Mammary epithelial cell (primary cell): ENCODE results near the gene CAPRIN2.

Experiments used
- CTCF ChIP-seq, 2 donors: IDR thresholded peaks in 1 of 2; conservative IDR thresholded peaks in 1 of 2; 2 replicates each; pipeline ENCODE4 v1.5.1; 2011 to 2012; ENCODE audit warnings: inconsistent platforms in 2 of 2, low read length in 2 of 2, mild to moderate bottlenecking in 2 of 2, control low read depth in 1 of 2, low read depth in 1 of 2; ENCODE audit not compliant: insufficient read depth in 1 of 2; ENCODE audit errors: extremely low read depth in 1 of 2
- EZH2 ChIP-seq: IDR thresholded peaks from 2 replicates; pipeline ENCODE4 v1.6.1; 2012; ENCODE audit warnings: low read length, inconsistent platforms, borderline replicate concordance

- no peak for TF ChIP-seq CTCF (conservative IDR thresholded peaks at IDR 0.05 in 1 of 2, IDR thresholded peaks at IDR 0.05 in 1 of 2; ENCODE audit: extremely low read depth in 1 of 2, insufficient read depth in 1 of 2, low read depth in 1 of 2, low read length in 2 of 2)
- no peak for TF ChIP-seq EZH2
Observed at GRCh38 chr12:30701056-30701455, 53.7 kb downstream of the CAPRIN2 start.
